ENCODE data around the gene PRSS50.

GRCh38 chr3:46748170-46748569, 30.5 kb upstream of the PRSS50 start:
- TF ChIP-seq CTCF (IDR thresholded peaks at IDR 0.05; ENCODE audit: extremely low read depth in 1 of 2, insufficient read depth in 1 of 2, low read depth in 1 of 2, low read length in 2 of 2) (no peak), POLR2A (IDR thresholded peaks at IDR 0.05; ENCODE audit: low read depth, low read length) (no peak), MYC (IDR thresholded peaks at IDR 0.05; ENCODE audit: low read depth, low read length) (no peak), EZH2 (IDR thresholded peaks at IDR 0.05; ENCODE audit: borderline replicate concordance, low read depth, low read length, severe bottlenecking) (no peak), FOS (IDR thresholded peaks at IDR 0.05; ENCODE audit: borderline replicate concordance, insufficient read depth, low read length) (no peak), POLR2AphosphoS5 (IDR thresholded peaks at IDR 0.05; ENCODE audit: insufficient read depth, low read depth, low read length) (no peak), MAX (IDR thresholded peaks at IDR 0.05; ENCODE audit: insufficient read depth, insufficient read length) (no peak), GATA2 (IDR thresholded peaks at IDR 0.05; ENCODE audit: insufficient read depth, insufficient read length, low read depth, low read length) (no peak), JUN (IDR thresholded peaks at IDR 0.05; ENCODE audit: borderline replicate concordance, insufficient read depth, insufficient read length, low read depth) (no peak)

Measured in endothelial cell of umbilical vein (primary cell).